ENCODE measurements around the gene KRTAP10-3.

The KRTAP10-3 gene

GRCh38 chr21:44548922-44549321, 9.7 kb downstream of the KRTAP10-3 start:
- Histone ChIP-seq H4K8ac (ENCODE audit: low read depth, low read length) (no peak overlapping the region), H3K27me3 (ENCODE audit: control insufficient read depth in 3 of 3, insufficient read depth in 3 of 3, low read depth in 1 of 3, low read length in 3 of 3) (no peaks in the 10 kb centered on the region), H3K9ac (ENCODE audit: low read depth, low read length, poor library complexity) (no peak overlapping the region), H3K36me3 (replicated peaks in 1 of 2; ENCODE audit: control insufficient read depth in 2 of 2, insufficient read depth in 2 of 2, low read length in 2 of 2) (no peaks in the 10 kb centered on the region), H3K4me3 (ENCODE audit: low read length in 2 of 2) (no peak overlapping the region), H3K14ac (ENCODE audit: low read length) (no peak overlapping the region), H2BK12ac (ENCODE audit: low read length) (no peak overlapping the region), H2AK5ac (ENCODE audit: low read depth, low read length) (no peak overlapping the region), H2BK5ac (ENCODE audit: low read length) (no peak overlapping the region), H4K91ac (ENCODE audit: low read depth, low read length, poor library complexity) (no peak overlapping the region), H3K18ac (ENCODE audit: low read length) (no peak overlapping the region), H3K4ac (ENCODE audit: low read length) (no peak overlapping the region), H3K27ac (replicated peaks; ENCODE audit: low read length) (peak overlapping the region; percentile 84), H2BK15ac (ENCODE audit: low read length) (no peak overlapping the region), H3K9me3 (replicated peaks in 1 of 2; ENCODE audit: control insufficient read depth in 2 of 2, insufficient read depth in 1 of 2, low read depth in 1 of 2, low read length in 2 of 2) (peaks cover 2 to 3% of the 10 kb centered on the region in 2 donors), H2AFZ (ENCODE audit: low read length) (peak overlapping the region; percentile 71), H2BK120ac (ENCODE audit: low read depth, low read length) (no peak overlapping the region), H3K4me1 (ENCODE audit: control insufficient read depth in 2 of 2, insufficient read depth in 1 of 2, low read depth in 1 of 2, low read length in 2 of 2) (peaks cover 21 to 22% of the 10 kb centered on the region in 2 donors), H3K23ac (ENCODE audit: low read depth, low read length, poor library complexity) (no peak overlapping the region), H3K79me1 (ENCODE audit: low read depth, low read length) (no peaks in the 10 kb centered on the region), H3K4me2 (ENCODE audit: insufficient read depth, low read length, poor library complexity, severe bottlenecking) (no peak overlapping the region)
- WGBS, 2 donors (ENCODE audit: extremely low coverage in 2 of 2, insufficient read length in 2 of 2, insufficient replicate concordance in 1 of 2), result no CpG with 5 or more reads among the region's 14 CpGs
- peak; percentile 41 for DNase-seq (ENCODE audit: low spot score)

GRCh38 chr21:44548381-44548780, 10.2 kb downstream of the KRTAP10-3 start:
- H3K23ac ChIP-seq (ENCODE audit: low read depth, low read length, poor library complexity), result no peak overlapping the region
- peak overlapping the region; percentile 81 for H4K91ac ChIP-seq (ENCODE audit: low read depth, low read length, poor library complexity)
- no peak overlapping the region for H3K4me3 ChIP-seq (ENCODE audit: low read length in 2 of 2)
- no peak overlapping the region for H3K9ac ChIP-seq (ENCODE audit: low read depth, low read length, poor library complexity)
- peaks cover 3% of the 10 kb centered on the region in 2 donors for H3K9me3 ChIP-seq (replicated peaks in 1 of 2; ENCODE audit: control insufficient read depth in 2 of 2, insufficient read depth in 1 of 2, low read depth in 1 of 2, low read length in 2 of 2)
- no peak overlapping the region for H2BK5ac ChIP-seq (ENCODE audit: low read length)
- H2AFZ ChIP-seq (ENCODE audit: low read length), result peak overlapping the region; percentile 71
- H3K79me1 ChIP-seq (ENCODE audit: low read depth, low read length), result no peaks in the 10 kb centered on the region
- H3K27ac ChIP-seq (replicated peaks; ENCODE audit: low read length), result peak overlapping the region; percentile 84
- H3K4me1 ChIP-seq (ENCODE audit: control insufficient read depth in 2 of 2, insufficient read depth in 1 of 2, low read depth in 1 of 2, low read length in 2 of 2), result peaks cover 21 to 22% of the 10 kb centered on the region in 2 donors
- H3K14ac ChIP-seq (ENCODE audit: low read length), result no peak overlapping the region
- no peaks in the 10 kb centered on the region for H3K36me3 ChIP-seq (replicated peaks in 1 of 2; ENCODE audit: control insufficient read depth in 2 of 2, insufficient read depth in 2 of 2, low read length in 2 of 2)
- no peaks in the 10 kb centered on the region for H3K27me3 ChIP-seq (ENCODE audit: control insufficient read depth in 3 of 3, insufficient read depth in 3 of 3, low read depth in 1 of 3, low read length in 3 of 3)
- H2BK12ac ChIP-seq (ENCODE audit: low read length), result no peak overlapping the region
- H3K4ac ChIP-seq (ENCODE audit: low read length), result no peak overlapping the region
- peak overlapping the region; percentile 29 for H2BK15ac ChIP-seq (ENCODE audit: low read length)
- H3K18ac ChIP-seq (ENCODE audit: low read length), result peak overlapping the region; percentile 83
- no peak overlapping the region for H3K4me2 ChIP-seq (ENCODE audit: insufficient read depth, low read length, poor library complexity, severe bottlenecking)
- no peak overlapping the region for H4K8ac ChIP-seq (ENCODE audit: low read depth, low read length)
- no peak overlapping the region for H2BK120ac ChIP-seq (ENCODE audit: low read depth, low read length)
- no CpG with 5 or more reads among the region's 13 CpGs for WGBS, 2 donors (ENCODE audit: extremely low coverage in 2 of 2, insufficient read length in 2 of 2, insufficient replicate concordance in 1 of 2)
- no peak for DNase-seq (ENCODE audit: low spot score)
- peak overlapping the region; percentile 48 for H2AK5ac ChIP-seq (ENCODE audit: low read depth, low read length)

- no CpG with 5 or more reads among the region's 5 CpGs for WGBS, 2 donors (ENCODE audit: extremely low coverage in 2 of 2, insufficient read length in 2 of 2, insufficient replicate concordance in 1 of 2)
- no peak for DNase-seq (ENCODE audit: low spot score)
- no peak overlapping the region for H3K14ac ChIP-seq (ENCODE audit: low read length)
- H2AFZ ChIP-seq (ENCODE audit: low read length), result peak overlapping the region; percentile 71
- peak overlapping the region; percentile 69 for H3K18ac ChIP-seq (ENCODE audit: low read length)
- H3K4me2 ChIP-seq (ENCODE audit: insufficient read depth, low read length, poor library complexity, severe bottlenecking), result no peak overlapping the region
- no peak overlapping the region for H3K27ac ChIP-seq (replicated peaks; ENCODE audit: low read length)
- no peak overlapping the region for H2BK15ac ChIP-seq (ENCODE audit: low read length)
- H2BK5ac ChIP-seq (ENCODE audit: low read length), result no peak overlapping the region
- H4K8ac ChIP-seq (ENCODE audit: low read depth, low read length), result no peak overlapping the region
- H2BK12ac ChIP-seq (ENCODE audit: low read length), result no peak overlapping the region
- H3K36me3 ChIP-seq (replicated peaks in 1 of 2; ENCODE audit: control insufficient read depth in 2 of 2, insufficient read depth in 2 of 2, low read length in 2 of 2), result no peaks in the 10 kb centered on the region
- H3K79me1 ChIP-seq (ENCODE audit: low read depth, low read length), result no peaks in the 10 kb centered on the region
- H4K91ac ChIP-seq (ENCODE audit: low read depth, low read length, poor library complexity), result no peak overlapping the region
- H3K23ac ChIP-seq (ENCODE audit: low read depth, low read length, poor library complexity), result no peak overlapping the region
- no peak overlapping the region for H3K9ac ChIP-seq (ENCODE audit: low read depth, low read length, poor library complexity)
- peak overlapping the region; percentile 48 for H2AK5ac ChIP-seq (ENCODE audit: low read depth, low read length)
- H3K27me3 ChIP-seq (ENCODE audit: control insufficient read depth in 3 of 3, insufficient read depth in 3 of 3, low read depth in 1 of 3, low read length in 3 of 3), result no peaks in the 10 kb centered on the region
- H2BK120ac ChIP-seq (ENCODE audit: low read depth, low read length), result no peak overlapping the region
- no peak overlapping the region for H3K4ac ChIP-seq (ENCODE audit: low read length)
- H3K9me3 ChIP-seq (replicated peaks in 1 of 2; ENCODE audit: control insufficient read depth in 2 of 2, insufficient read depth in 1 of 2, low read depth in 1 of 2, low read length in 2 of 2), result peaks cover 3% of the 10 kb centered on the region in 2 donors
- no peak overlapping the region for H3K4me3 ChIP-seq (ENCODE audit: low read length in 2 of 2)
- peaks cover 21 to 22% of the 10 kb centered on the region in 2 donors for H3K4me1 ChIP-seq (ENCODE audit: control insufficient read depth in 2 of 2, insufficient read depth in 1 of 2, low read depth in 1 of 2, low read length in 2 of 2)
Observed at GRCh38 chr21:44547656-44548331, 10.8 kb downstream of the KRTAP10-3 start.

- no peak overlapping the region for H4K91ac ChIP-seq (ENCODE audit: low read depth, low read length, poor library complexity)
- H3K23ac ChIP-seq (ENCODE audit: low read depth, low read length, poor library complexity), result no peak overlapping the region
- no CpG with 5 or more reads among the region's 3 CpGs for WGBS, 2 donors (ENCODE audit: extremely low coverage in 2 of 2, insufficient read length in 2 of 2, insufficient replicate concordance in 1 of 2)
- peaks cover 3 to 11% of the 10 kb centered on the region in 2 donors for H3K9me3 ChIP-seq (replicated peaks in 1 of 2; ENCODE audit: control insufficient read depth in 2 of 2, insufficient read depth in 1 of 2, low read depth in 1 of 2, low read length in 2 of 2)
- H2AK5ac ChIP-seq (ENCODE audit: low read depth, low read length), result no peak overlapping the region
- H3K4me1 ChIP-seq (ENCODE audit: control insufficient read depth in 2 of 2, insufficient read depth in 1 of 2, low read depth in 1 of 2, low read length in 2 of 2), result peaks cover 8 to 11% of the 10 kb centered on the region in 2 donors
- H3K9ac ChIP-seq (ENCODE audit: low read depth, low read length, poor library complexity), result no peak overlapping the region
- no peak for DNase-seq (ENCODE audit: low spot score)
- H3K14ac ChIP-seq (ENCODE audit: low read length), result no peak overlapping the region
- H3K18ac ChIP-seq (ENCODE audit: low read length), result peak overlapping the region; percentile 19
- H3K79me1 ChIP-seq (ENCODE audit: low read depth, low read length), result no peaks in the 10 kb centered on the region
- H3K4me2 ChIP-seq (ENCODE audit: insufficient read depth, low read length, poor library complexity, severe bottlenecking), result no peak overlapping the region
- no peak overlapping the region for H3K27ac ChIP-seq (replicated peaks; ENCODE audit: low read length)
- no peak overlapping the region for H4K8ac ChIP-seq (ENCODE audit: low read depth, low read length)
- no peak overlapping the region for H2BK5ac ChIP-seq (ENCODE audit: low read length)
- H3K4me3 ChIP-seq (ENCODE audit: low read length in 2 of 2), result no peak overlapping the region
- H2AFZ ChIP-seq (ENCODE audit: low read length), result no peak overlapping the region
- H2BK120ac ChIP-seq (ENCODE audit: low read depth, low read length), result no peak overlapping the region
- no peak overlapping the region for H2BK12ac ChIP-seq (ENCODE audit: low read length)
- no peaks in the 10 kb centered on the region for H3K36me3 ChIP-seq (replicated peaks in 1 of 2; ENCODE audit: control insufficient read depth in 2 of 2, insufficient read depth in 2 of 2, low read length in 2 of 2)
- H3K4ac ChIP-seq (ENCODE audit: low read length), result no peak overlapping the region
- no peaks in the 10 kb centered on the region for H3K27me3 ChIP-seq (ENCODE audit: control insufficient read depth in 3 of 3, insufficient read depth in 3 of 3, low read depth in 1 of 3, low read length in 3 of 3)
- H2BK15ac ChIP-seq (ENCODE audit: low read length), result no peak overlapping the region
Observed at GRCh38 chr21:44544566-44544965, 14.0 kb downstream of the KRTAP10-3 start.
